Measurements from ENCODE around the gene ACSS1.

DNA sequence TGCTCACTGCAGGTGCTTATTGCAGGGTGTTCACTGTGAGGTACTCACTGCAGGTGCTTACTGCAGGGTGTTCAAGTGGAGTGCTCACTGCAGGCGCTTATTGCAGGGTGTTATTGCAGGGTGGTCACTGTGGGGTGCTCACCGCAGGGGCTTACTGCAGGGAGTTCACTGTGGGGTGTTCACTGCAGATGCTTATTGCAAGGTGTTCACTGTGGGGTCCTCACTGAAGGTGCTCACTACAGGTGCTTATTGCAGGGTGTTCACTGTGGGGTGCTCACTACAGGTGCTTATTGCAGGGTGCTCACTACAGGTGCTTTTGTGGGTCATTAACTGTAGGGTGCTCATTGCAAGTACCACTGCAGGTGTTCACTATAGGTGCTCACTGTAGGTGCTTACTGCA, 85.6 kb downstream of the ACSS1 start:
- TF ChIP-seq, protein P1, sequence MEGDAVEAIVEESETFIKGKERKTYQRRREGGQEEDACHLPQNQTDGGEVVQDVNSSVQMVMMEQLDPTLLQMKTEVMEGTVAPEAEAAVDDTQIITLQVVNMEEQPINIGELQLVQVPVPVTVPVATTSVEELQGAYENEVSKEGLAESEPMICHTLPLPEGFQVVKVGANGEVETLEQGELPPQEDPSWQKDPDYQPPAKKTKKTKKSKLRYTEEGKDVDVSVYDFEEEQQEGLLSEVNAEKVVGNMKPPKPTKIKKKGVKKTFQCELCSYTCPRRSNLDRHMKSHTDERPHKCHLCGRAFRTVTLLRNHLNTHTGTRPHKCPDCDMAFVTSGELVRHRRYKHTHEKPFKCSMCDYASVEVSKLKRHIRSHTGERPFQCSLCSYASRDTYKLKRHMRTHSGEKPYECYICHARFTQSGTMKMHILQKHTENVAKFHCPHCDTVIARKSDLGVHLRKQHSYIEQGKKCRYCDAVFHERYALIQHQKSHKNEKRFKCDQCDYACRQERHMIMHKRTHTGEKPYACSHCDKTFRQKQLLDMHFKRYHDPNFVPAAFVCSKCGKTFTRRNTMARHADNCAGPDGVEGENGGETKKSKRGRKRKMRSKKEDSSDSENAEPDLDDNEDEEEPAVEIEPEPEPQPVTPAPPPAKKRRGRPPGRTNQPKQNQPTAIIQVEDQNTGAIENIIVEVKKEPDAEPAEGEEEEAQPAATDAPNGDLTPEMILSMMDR (IDR thresholded peaks at IDR 0.05), result no peak
- TF ChIP-seq ZFX (IDR thresholded peaks at IDR 0.05; ENCODE audit: borderline replicate concordance), result no peak
